GM12891 (cell line): ENCODE results near the gene ADAD2.

Experiments
- PAX5 ChIP-seq: IDR thresholded peaks from 2 replicates; pipeline ENCODE4 v1.6.1; 2011; ENCODE audit warnings: low read length, moderate library complexity, mild to moderate bottlenecking; ENCODE audit not compliant: insufficient read depth, severe bottlenecking
- POLR2A ChIP-seq: IDR thresholded peaks from 2 replicates; pipeline ENCODE4 v1.6.1; 2011; ENCODE audit warnings: low read depth, low read length, control low read depth
- POLR2AphosphoS5 ChIP-seq: IDR thresholded peaks from 2 replicates; pipeline ENCODE4 v1.6.1; 2011; ENCODE audit warnings: low read depth, low read length, control low read depth
- POU2F2 ChIP-seq: IDR thresholded peaks from 2 replicates; pipeline ENCODE4 v1.6.1; 2011; ENCODE audit warnings: low read depth, mild to moderate bottlenecking, control low read depth, low read length, moderate library complexity
- SPI1 ChIP-seq: IDR thresholded peaks from 2 replicates; pipeline ENCODE4 v1.6.1; 2011; ENCODE audit warnings: low read depth, low read length, control low read depth
- TAF1 ChIP-seq: IDR thresholded peaks from 2 replicates; pipeline ENCODE4 v1.6.1; 2011; ENCODE audit warnings: low read depth, low read length, control low read depth

GRCh38 chr16:84159007-84159406 is 31.9 kb upstream of the ADAD2 start:
- no peak for TF ChIP-seq POLR2A
- TF ChIP-seq POLR2AphosphoS5: no peak
- TF ChIP-seq TAF1: no peak
- no peak for TF ChIP-seq SPI1
- TF ChIP-seq POU2F2: no peak
- TF ChIP-seq PAX5: no peak
